Measurements from ENCODE around the gene FOXC1.

The FOXC1 gene

DNA sequence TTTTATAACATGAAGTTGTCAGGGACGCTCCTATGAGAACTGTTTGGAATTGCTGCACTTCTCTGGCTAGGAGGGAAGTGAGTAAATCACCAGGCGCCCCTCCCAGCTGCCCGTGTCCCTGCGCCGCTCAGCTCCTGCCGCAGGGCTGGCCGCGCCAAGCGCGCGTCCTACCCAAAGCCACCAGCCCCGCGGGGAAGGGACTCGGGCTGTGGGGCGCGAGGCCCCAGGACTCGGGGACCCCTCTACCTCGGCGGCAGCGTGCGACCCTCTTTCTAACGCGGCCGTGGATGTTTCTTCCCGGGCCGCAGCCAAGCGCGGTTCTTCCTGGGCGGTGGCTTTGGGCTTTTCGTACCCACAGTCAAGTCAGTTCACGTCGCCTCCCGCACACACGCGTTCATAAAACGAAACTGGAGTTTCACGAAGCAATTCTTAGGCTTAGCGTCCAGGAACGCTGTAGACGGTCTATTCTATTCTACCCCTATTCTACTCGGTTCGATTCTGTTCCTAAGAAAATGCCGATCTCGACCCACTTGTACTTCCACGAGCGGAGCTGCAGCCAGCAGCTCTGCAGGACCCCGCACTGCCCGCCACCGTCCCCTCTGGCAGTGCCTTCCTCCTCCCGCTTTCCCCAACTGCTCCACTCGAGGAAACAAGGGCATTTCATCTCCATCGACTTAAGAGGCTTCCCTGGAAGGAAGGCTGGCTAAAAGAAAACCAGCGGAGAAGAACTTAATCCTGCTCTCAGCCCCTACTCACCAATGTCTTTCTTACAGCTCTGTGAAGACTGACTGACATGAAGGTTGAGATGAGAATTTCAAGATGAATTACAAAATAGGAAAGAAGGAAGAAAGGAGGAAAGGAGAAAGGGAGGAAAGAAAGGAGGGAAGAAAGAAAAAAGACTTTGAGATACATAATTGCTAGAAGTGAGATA lies 15.4 kb downstream of the FOXC1 start:
- DNase-seq, result peak; percentile 63

DNA sequence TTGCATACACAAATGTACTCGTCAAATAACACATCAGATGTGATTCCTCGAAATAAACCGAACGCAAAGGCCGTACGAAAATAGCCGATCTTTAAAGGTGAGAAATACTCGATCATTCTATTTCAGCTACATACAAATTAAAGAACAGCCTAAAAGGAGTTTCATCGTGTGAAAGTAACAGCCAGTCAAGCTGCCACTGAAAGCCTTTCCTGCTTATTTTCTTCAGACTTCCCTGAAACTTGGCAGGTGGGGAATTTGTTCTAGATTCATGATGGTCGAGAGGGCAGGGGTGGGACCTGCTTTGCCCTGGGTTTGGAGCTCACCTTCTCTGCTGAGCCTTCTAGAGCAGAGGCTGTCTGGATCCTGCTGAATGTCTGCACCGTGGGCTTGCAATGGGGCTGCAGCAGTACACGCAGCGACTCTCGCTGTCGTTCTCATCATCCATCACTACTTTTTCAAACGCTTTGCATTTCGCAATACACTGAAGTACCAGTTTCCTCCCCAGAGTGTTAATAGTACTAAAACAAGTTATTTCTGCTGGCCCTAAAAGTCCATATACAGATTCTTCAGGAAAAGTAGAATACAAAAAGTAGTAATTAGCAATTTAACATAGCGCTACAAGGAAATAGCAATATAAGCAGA lies 16.2 kb downstream of the FOXC1 start:
- DNase-seq, result no peak

DNA sequence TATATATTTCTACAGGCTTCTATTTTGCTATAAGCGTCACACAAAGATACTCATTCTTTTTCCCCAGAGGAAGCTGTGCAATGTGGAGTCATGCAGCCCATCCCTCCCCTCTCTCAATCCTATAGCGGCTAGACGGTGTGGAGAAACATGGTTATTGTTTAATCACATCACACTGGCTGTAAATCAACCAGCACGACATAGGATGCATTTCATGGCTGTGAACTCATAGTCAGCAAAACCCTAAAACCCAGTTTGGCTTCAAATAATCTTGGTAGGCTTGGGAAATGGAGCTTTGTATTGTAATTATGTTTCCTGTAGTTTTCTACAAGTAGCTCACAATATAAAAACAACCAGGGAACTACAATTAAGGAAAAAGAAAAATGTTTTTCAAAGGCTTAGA lies 16.8 kb downstream of the FOXC1 start:
- no peak for DNase-seq

DNA sequence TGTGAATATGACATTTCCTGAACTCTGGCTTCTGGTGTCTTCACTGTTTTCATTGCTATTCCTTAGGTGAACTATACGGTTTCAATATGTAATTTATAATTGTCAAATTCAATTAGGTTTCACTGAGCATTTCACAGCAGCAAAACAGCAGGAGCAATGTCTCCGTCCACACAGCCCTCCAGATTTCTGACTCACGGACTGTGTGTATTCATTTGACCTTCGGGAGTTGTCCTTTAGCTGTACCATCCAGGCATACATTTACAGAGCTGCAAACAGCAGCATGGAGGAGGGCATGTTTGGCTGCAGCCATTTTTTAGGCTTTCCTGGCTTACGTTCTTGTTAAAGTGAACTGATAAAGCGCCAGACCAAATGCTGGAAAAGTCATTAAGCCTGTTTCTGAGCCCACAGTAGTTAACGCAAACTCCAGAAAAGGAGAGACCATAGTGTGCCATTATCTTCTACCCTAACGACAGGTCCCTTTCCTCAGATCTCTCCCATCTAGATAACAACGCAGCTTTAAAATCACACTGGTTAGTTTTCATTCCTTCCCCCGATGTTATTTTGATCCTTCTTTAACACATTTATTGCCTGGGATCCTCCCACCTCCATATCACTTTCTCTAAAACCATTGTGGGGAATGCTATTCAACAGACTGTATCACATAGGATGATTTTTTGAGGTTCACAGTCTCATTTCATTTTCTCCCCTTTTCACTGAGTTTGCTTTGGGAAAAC lies 18.3 kb downstream of the FOXC1 start:
- DNase-seq, result no peak

DNA sequence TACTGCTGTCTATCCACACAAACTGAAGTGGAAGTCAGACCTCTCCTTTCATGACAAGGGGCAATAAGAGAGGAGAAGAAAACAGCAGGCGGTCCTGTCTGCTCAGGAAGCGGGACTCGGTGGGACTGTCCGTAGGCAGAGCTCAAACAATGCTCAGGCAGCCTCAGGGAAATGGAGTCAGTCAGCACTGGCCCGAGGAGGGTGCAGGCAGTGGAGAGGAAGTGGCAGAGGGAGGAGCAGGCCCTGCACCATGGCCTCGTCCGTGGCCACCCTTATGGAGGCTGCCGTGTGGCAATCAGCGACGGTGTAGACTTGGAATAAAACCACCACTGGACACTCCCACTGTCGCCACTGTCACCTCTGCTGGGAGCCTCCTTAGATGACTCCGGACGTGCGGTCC lies 19.6 kb downstream of the FOXC1 start:
- DNase-seq, result no peak

DNA sequence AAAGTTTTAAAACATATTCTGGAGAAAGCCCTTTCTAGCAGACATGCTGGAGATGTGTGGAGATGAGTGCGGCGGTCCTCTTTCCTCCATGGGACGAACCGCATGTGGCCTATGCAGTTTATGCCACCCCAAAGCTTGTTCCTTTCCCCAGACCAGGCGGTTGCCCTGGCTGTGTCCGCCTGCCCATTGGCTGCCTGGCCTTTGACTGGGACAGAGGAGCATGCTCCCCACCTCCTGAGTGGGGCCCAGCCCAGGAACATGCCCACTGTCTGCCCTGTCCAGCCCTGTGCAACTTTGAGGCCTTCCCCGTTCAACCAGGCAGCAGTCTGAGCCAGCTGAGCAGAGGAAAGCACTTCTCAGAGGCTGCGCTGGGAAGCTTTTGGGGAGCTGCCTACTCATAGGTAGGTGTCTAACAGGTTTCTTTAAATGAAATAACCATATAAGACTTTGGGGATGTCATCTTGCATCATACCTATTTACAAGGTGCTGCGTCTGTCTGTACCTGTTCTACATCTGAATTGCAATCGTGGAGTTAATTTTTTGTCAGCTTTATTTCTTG lies 20.6 kb downstream of the FOXC1 start:
- no peak for DNase-seq

DNA sequence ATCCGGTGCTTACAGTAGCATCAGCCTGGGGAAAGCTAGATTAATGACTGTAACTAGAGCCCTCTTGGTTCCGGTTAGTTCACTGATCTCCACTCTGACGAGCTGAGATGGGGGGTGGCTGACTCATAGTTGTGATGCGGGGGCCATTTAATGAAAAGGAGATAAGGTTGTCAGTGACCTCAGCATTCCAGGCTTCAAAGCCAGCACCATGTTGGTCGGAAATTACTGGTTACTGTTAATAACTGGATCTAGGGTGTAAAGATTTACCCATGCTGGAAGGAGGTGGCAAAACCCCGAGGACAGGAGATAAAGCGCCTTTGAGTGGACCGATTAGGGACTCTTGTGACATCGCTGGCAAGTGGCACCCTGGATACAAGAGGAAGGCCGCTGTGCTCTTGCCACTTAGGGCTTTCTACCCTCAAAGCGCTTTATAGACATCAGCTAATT lies 21.1 kb downstream of the FOXC1 start:
- DNase-seq, result peak; percentile 32

DNA sequence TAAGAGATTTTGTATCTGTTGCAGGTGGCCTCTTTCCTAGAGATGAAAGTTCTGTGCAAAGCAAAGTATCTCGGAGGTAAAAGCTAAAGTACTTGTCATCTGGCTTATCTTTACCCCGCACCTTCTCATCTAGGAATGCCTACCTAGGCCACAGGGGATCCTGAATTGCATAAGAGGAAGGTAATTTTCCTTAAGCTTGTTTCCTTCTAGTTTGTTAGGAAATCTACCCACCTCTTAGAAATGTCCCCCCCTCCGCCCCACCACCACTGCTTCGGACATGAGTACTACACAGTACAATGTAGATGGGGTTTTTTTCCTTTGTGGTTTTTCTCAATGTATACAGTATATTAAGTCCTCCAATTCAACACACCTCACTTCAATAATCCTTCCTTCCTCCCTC lies 21.5 kb downstream of the FOXC1 start:
- no peak for DNase-seq

DNA sequence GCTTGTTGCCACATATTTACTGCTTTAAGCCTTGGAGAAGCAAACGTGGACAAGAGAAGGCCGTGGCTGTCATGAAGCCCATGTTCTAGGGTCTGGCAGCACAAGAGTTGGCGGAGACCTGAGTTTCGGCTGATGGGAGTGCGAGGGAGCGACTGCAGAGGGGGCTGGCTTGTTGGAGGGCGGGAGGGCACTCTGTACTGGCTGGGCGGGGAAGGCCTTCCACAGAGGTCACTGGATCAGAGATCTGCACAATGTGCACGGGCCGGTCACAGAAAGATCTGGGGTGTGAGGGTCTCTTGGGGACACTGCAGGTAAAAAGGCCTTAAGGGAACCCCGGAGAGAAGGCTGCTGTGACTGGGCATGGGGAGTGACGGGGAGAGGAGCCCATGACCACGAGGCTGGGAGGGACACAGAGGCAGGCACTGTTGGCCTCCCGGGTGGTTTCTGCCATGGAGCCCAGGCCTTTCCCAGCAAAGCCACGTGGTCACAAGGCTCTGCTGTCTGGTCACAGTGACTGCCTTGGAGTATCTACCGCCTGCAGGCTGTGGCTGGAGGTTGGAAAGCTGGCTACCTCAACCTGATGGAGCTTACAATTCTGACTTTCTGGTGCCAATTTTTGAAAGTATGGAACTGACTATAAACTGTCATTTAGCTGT lies 23.8 kb downstream of the FOXC1 start:
- DNase-seq, result no peak

DNA sequence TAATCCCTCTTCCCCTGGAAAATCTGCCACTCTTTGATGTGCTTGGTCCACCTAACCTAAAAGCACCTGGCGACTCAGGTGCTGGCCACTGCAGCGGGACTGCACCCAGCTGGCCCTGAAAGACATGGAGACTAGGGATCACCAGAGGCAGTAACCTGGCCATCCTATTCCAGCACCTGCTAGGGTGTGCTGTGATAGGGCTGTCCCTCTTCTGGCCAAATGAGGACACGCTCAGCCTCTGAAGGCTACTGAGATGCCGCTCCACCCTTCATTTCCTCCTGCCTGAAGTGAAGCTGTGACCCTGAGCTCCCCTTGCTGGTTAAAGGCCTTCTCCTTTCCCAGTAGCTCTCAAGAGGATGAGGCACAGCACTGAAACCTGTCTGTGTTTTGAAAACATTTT lies 24.4 kb downstream of the FOXC1 start:
- DNase-seq, result no peak

DNA sequence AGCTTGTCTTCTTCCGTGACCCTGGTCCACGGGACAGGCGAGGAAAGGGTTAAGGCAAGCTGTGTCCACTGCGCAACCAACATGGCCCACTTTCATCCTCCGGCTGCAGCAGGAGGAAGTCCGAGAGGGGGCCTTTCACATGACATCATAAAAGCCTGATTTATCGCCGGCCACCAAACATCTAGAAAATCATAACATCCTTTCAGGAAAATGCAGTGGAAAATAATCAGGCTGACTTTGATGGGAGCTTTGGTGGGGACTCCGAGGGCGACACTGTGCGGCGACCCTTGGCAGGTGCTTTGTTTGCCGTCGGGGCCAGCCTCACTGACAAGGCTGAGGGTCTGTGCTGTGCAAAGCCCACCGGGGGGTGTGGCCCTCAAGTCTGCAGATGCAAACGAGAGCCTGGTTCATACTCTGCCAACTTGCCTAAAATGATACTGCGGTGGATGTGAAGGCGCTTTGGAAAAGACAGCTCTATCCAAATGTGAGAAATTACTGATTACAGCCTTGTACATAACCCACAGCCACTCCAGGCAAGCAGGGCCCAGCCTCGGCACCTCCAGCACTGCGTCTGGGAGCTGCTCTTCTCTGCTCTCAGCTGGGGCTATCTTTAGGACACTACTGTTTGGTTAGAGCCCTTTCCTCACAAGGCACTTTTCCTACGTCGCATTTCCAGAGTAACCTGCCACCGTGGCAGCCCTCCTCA lies 25.7 kb downstream of the FOXC1 start:
- no peak for DNase-seq

DNA sequence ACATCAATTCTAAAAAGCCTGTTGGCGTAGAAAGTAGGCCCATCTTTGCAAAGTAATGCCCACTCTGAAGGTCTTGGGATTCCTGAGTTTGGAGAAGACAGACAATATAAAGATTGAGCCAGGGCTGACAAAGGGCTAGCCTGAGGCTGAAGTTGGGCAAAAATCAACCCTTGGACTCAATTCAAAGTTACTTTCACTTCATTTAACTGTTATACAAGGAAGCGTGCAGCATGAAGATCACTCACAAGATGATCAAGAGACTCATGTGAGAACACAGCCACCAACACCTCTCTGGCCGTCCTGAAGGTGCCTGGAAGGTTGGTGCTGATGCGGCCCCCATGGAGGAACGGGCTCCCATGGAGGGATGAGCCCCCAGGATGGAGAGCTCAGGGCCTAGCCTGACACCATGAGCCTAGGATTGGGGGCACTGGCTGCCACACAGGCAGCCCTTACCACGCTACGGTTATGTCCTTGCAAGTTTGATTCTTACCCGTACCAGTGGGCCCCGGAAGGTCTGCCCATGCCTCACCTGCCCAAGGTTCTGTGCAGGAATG lies 26.6 kb downstream of the FOXC1 start:
- no peak for DNase-seq

DNA sequence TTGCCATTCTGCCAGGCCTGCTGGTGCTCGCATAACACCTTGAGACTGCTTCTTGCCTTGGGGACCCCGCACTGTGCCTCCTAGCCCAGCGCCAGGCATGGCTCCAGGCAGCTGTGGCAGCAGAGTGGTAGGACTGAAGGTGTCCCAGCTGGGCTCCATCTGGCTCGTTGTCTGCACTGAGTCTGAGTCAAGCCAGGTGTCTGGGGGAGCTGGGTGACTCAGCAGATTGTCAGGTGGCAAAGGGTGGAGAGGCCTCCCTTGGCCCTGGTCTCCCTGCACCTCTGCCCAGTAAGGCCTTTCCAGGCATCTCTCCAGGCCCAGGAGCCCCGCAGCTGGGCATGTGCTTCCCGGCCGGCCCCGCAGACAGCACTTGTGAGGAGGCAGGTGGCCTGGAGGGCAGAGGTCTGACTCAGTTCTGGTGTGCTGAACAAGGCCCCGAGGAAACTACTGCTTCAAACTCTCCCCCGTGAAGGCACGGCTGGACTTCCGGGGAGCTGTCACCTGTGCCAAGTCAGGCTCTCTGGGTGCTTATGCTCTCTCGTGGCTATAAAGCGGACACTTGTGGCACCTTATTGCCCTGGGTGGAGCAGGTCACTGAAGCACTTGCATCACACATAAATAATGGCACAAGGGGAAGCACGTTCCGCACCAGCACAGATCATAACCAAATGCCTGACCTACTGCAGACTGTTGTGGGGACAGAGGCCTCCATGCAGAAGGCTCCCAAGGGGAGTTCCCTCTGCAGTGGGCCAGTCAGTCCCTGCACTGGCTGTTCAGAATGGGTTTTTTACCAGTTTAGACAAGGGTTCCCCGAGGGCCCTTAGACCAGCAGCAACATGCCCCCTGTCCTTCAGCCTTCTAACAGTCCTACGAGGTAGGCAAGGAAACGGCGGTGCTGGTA lies 27.5 kb downstream of the FOXC1 start:
- DNase-seq, result no peak

DNA sequence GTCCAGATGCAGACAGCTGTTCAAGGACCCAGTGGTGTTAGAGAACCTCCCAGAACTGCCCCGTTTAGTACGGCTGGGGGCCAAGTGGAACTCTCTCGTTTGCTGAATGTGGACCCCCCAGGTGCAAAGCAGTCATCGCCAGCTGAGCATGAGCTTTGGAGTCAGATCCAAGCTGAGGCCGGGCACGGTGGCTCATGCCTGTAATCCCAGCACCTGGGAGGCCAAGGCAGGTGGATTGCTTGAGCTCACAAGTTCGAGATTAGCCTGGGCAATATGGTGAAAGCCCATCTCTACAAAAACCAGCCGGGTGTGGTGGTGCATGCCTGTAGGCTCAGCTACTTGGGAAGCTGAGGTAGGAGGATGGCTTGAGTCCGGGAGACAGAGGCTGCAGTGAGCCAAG lies 29.7 kb downstream of the FOXC1 start:
- DNase-seq, result no peak

DNA sequence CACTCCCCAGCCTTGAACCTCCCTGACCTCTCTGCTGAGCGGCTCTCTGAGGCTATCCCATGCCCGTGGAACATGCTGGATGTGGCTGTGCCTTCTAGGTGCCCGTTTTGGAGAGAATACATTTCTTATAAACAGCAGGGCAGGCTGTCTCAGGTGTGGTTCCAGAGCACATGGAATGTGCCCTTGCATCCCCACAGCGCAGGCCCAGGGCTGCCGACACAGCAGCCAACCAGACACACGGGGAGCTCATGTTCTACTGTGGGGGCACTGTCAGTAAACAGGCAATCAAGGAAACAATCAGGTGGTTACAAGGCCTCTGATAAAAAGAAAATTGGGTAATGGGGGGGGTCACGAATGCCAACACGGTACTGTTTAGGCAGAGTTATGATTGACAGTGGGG lies 30.8 kb downstream of the FOXC1 start:
- no peak for DNase-seq

DNA sequence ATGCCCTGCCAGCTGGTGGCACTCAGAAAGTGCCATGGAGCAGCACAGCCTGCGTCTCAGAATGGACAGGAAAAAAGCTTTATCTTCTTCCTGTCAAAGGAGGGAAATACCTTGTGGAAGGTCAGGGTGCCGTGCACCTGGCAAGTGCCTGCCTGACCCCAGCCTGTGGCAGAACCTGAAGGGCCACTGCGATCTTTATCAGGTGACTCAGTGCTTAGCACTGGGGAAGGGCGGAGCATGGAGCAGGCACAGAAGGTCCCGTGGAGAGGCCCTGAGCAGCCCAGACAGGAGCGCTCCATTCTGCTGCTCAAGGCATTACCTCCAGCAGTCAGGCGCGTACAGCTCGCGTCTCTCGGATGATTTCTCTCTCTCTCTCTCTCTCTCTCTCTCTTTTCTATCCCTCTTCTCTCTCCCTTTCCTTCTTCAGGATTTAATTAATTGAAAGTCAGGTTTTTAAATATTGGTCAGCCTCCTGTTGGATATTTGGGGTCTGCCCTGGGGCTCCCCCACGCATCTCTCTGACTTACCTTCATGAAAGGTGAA lies 31.7 kb downstream of the FOXC1 start:
- DNase-seq, result no peak

DNA sequence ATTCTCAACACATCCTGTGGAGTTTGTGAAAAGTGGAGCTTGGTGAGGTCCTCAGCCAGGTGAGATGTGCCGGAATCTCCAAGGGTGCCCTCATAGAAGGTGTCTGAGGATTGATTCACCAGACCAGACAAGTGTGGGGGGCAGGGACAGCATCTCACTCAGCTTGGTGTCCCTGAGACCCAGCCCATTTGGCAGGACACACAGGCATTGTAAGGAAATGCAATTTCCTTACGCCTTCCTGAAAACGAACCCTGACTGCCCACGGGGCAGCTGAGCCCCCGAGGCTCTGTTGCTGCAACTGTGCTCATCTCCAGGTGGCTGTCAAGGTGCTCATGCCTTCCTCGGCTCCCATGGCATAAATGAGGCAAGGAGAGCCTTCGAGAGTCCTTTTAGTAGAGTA lies 33.4 kb downstream of the FOXC1 start:
- no peak for DNase-seq

DNA sequence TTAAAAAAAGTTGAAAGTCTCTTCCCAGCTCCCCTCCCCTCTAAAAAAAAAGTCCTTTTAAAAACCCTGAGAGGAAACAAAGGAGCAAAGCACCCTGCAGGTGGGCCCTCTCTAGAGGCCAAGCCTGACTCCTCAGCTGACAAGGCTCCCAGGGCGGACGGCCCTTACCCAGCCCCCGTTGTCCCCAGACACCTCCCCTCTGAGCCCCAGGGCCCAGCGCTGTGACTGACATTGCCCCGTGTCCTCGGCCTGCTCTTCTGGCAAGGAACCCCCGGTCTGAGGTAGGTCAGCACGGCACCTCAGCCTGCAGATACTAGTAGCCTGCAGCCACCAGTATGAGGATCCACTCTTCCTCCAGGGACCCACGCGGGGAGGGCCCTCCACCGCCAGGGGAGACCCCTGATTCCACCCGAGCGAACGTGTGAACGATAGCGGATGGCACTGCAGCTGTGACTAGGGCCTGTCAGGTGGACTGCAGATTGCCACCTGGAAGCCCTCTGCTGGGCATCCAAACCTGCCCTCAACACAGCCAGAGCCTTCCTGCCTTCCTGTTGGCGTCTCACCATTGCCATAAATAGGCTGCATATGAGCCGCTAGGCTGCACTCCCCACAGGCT lies 34.2 kb downstream of the FOXC1 start:
- DNase-seq, result no peak

DNA sequence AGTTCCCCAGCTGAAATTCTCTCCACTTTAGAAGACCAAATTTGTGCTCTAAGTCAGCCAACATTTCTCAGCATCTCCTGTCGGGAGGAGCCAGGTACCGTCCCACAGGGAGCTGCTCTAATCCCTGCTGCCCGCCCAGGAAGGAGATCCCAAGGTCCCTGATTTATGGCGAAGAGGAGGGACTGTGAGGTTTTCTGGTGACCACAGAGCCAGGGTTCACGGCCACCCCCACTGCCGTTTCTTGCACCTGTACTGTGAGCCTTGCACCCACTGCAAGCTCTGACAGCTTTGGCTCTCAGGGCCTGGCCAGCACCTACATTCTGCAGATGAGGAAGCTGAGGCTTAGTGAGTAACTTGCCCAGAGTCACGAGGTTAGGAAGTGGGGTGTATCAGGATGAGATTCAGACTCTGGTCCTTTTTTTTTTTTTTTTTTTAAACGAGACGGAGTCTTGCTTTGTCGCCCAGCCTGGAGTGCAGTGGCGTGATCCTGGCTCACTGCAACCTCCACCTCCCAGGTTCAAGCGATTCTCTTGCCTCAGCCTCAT lies 34.9 kb downstream of the FOXC1 start:
- no peak for DNase-seq
